Stimulated activated naive CD8-positive, alpha-beta T cell treated with anti-CD3 and anti-CD28 coated beads, Interleukin-15, Interleukin-2, amounts not matched to agents 100 ng/mL and 50 ng/mL, for 24 hours (primary cell): Measurements from ENCODE around the gene TNRC6C.

ENCODE experiments used
- H3K27ac Mint-ChIP-seq: one replicate; pipeline ENCODE4 v1.8.0; 2021; ENCODE audit warnings: mild to moderate bottlenecking, mixed read lengths
- H3K27me3 Mint-ChIP-seq: one replicate; pipeline ENCODE4 v1.8.0; 2021; ENCODE audit warnings: mixed read lengths
- H3K36me3 Mint-ChIP-seq: one replicate; pipeline ENCODE4 v1.8.0; 2021; ENCODE audit warnings: low read depth, mixed read lengths
- H3K4me1 Mint-ChIP-seq: one replicate; pipeline ENCODE4 v1.8.0; 2021; ENCODE audit warnings: low read depth, mixed read lengths
- H3K4me3 Mint-ChIP-seq: one replicate; pipeline ENCODE4 v1.8.0; 2021; ENCODE audit warnings: mild to moderate bottlenecking, mixed read lengths
- H3K9me3 Mint-ChIP-seq: one replicate; pipeline ENCODE4 v1.8.0; 2021; ENCODE audit warnings: mixed read lengths

The TNRC6C gene

DNA sequence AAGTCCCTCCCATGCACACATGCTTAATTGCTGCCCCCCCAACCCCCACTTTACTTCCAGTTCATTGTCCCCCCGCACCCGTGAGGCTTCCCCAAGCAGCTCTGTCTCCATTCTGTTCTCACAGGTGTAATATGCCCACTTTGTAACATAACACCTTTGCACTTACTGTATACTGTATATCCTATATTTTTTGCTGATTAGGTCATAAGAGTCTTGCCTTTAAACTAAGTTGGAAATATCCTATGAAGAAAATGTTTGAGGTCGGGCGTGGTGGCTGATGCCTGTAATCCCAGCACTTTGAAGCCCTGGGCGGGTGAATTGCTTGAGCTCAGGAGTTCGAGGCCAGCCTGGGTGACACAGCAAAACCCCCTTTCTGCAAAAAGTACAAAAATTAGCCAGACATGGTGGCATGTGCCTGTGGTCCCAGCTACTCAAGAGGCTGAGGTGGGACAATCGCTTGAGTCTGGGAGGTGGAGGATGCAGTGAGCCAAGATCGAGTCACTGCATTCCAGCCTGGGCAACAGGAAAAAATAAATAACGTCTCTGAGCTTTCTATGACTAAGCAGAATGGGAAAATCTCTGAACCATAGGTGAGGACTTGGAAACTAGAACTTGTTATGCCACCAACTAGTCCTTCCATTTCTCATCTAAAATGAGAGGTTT, 76.1 kb downstream of the TNRC6C start:
- peaks cover 9% of the 10 kb centered on the region for H3K4me1 Mint-ChIP-seq
- peak overlapping the region; percentile 17 for H3K27ac Mint-ChIP-seq
- no peak overlapping the region for H3K4me3 Mint-ChIP-seq
- H3K27me3 Mint-ChIP-seq: no peaks in the 10 kb centered on the region
- no peaks in the 10 kb centered on the region for H3K9me3 Mint-ChIP-seq
- H3K36me3 Mint-ChIP-seq: peaks cover 55% of the 10 kb centered on the region

DNA sequence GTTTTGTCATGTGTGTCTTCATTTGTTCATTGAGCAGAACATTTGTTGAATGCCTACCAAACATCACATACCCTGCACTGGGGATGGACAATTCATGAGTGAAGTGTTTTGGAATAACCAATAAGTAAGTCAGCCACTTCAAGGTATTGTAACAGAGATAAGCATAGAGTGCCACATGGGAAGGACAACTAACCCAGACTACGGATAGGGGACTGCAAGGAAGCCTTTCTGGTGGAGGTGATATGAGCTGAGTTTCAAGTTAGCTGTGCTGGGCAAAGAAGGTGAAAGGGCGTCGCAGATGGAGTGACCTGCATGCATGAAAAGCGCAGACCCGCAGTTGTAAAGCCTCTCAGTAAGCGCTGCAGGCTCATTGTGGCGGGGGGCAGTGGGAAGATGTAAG, 78.8 kb downstream of the TNRC6C start:
- Mint-ChIP-seq H3K36me3 (peaks cover 46% of the 10 kb centered on the region), H3K27ac (no peak overlapping the region), H3K27me3 (no peaks in the 10 kb centered on the region), H3K9me3 (no peaks in the 10 kb centered on the region), H3K4me3 (no peak overlapping the region), H3K4me1 (peaks cover 12% of the 10 kb centered on the region)

DNA sequence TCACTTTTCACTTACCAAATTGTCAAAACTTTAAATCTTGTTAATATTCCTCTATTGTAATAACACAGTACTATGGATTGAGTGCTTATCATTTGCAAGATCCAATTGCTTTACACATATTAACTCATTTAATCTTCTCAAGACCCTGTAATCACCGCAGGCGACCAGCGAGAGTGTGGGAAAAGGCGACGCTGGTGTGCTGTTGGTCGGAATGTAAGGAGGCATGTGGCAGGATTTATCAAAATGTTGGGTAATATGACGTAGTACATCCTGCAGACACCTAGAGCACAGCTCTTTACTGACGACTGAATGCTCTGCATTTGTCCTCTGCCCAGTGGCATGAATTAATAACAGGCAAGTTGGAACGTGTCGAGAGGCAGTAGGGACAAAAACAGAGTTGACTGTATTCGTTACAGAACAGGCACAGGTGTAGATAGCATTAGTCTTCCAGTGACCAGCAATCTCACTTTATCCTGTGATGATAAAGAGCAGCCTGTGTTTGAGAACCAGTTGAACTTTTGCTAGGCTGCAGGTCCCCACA, 80.3 kb downstream of the TNRC6C start:
- H3K36me3 Mint-ChIP-seq: peaks cover 49% of the 10 kb centered on the region
- H3K27ac Mint-ChIP-seq: no peak overlapping the region
- no peaks in the 10 kb centered on the region for H3K27me3 Mint-ChIP-seq

DNA sequence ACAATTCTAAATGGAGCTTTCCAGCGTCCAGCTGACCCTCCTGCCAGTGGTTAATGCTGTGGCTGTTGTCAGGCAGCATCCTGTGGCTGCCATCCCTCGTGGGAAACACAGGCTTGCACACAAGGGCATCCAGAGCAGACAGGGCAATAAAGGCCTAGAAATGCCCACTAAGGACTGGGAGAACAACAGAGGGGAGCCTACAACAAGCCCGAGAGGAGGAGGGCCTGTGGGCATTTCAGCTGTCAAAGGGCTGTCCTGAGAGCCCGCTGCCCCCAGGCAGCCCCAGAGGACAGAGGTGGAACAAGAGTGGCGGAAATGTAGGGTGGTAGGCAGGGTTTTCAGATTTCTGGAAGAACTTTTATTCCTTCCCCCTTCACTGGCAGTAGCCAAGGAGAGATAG, 81.1 kb downstream of the TNRC6C start:
- Mint-ChIP-seq H3K4me3 (no peak overlapping the region), H3K9me3 (no peaks in the 10 kb centered on the region), H3K36me3 (peaks cover 52% of the 10 kb centered on the region), H3K27me3 (no peaks in the 10 kb centered on the region), H3K4me1 (peaks cover 16% of the 10 kb centered on the region), H3K27ac (no peak overlapping the region)

More for the DNA sequence above, 80.3 kb downstream of the TNRC6C start:
- no peaks in the 10 kb centered on the region for H3K9me3 Mint-ChIP-seq
- H3K4me1 Mint-ChIP-seq: peaks cover 19% of the 10 kb centered on the region
- no peak overlapping the region for H3K4me3 Mint-ChIP-seq

DNA sequence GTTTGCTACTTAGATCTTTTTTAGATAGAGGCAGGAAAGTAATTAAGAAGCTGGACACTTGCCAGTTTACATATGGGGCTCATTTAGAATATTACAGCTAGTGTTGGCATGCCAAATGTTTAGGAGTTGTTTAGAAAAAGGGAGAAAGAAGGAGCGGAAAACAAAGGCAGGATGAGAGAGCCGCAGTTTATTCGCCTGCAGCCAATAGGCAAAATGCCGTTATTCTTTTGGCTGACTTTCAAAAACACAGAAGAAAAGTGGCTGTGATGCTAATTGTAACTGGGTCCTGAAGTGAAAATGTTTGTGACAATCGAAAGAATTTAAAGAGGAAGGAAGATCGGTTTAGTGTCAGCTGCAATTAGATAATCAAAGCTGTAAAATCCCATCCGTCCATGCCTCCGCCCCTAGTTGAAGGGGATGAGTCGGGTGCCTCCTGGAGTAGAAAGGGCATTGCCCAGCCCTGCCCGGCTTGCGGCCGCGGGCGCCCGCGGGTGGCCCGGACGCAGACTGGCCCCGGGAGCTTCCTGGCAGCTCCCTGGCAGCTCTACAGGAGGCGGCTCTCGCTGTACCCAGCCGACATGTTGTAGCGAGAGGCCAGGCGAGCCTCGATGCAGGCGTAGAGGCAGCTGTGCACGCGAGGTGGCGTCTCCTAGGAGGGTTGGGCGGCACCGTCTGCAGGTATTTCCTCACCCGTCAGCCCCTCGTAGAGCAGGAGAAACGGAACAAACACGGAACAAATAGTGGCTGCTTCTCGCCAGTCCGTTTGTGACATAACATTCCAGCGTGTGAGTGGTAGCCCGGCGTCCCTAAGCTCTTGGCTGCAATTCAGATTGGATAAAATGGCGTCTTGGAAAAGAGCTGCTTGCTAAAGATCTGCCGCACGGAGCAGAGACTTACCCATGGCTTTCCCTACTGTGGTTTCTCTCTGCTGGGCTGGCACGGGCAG, 82.2 kb downstream of the TNRC6C start:
- Mint-ChIP-seq H3K27me3 (no peaks in the 10 kb centered on the region), H3K27ac (peak overlapping the region; percentile 34), H3K36me3 (peaks cover 47% of the 10 kb centered on the region), H3K4me1 (peaks cover 15% of the 10 kb centered on the region), H3K9me3 (no peaks in the 10 kb centered on the region), H3K4me3 (peak overlapping the region; percentile 68)

DNA sequence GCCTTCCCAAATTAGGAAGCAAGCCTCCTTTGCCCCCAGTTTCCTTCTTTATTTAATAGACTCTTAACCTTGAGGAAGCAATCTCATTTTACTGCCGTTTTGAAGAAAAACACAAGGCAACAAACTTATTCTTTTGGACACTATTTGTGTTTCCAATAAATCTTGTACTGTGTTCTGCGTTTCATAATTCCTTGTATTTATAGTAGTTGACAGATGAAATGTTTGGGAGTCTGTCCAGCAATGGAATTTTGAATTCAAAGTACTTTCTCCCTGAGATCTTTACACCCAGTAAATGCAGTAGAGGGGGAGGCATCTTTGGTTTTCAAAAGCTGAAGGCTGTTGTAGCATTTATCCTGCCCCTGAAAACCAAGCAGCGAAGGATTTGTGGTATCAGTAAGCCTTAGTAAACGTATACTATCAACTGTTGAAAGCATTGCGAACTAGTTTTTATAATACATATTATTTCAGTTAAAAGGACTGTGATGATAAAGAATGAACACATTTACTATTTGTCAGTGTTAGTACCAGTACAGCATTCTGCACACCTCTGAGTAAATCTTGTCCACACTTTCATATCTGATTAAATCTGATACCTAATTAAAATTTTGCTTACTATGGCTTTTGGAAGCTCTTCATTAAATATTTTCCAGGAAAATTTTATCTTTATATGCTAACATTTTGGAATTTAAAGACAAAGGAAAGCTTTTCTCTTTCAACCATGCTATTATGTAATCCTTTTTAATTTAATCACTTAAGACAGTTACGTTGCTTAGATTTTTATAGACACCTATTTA, 83.1 kb downstream of the TNRC6C start:
- no peaks in the 10 kb centered on the region for H3K27me3 Mint-ChIP-seq
- peaks cover 42% of the 10 kb centered on the region for H3K36me3 Mint-ChIP-seq
- peak overlapping the region; percentile 68 for H3K4me3 Mint-ChIP-seq
- peaks cover 17% of the 10 kb centered on the region for H3K4me1 Mint-ChIP-seq
- no peaks in the 10 kb centered on the region for H3K9me3 Mint-ChIP-seq
- H3K27ac Mint-ChIP-seq: no peak overlapping the region

DNA sequence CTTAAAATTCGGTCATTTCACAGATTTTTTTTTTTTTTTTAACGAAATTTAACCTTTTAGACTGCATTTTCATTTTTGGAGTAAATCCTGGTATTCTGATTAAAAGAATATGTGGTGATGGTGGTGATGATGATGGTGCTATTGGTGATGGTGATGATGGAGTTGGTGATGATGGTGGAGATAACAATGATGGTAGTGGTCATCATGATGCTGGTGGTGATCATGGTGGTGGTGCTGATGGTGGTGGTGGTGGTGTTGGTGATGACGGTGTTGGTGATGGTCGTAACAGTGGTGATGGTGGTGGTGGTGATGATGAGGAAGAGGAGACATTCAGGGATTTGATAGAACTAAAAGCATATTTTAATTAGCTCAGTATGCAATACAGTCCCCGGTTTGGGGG, 84.0 kb downstream of the TNRC6C start:
- Mint-ChIP-seq H3K4me3 (no peak overlapping the region), H3K27me3 (no peaks in the 10 kb centered on the region), H3K27ac (peak overlapping the region; percentile 78), H3K4me1 (peaks cover 19% of the 10 kb centered on the region), H3K9me3 (no peaks in the 10 kb centered on the region), H3K36me3 (peaks cover 39% of the 10 kb centered on the region)

DNA sequence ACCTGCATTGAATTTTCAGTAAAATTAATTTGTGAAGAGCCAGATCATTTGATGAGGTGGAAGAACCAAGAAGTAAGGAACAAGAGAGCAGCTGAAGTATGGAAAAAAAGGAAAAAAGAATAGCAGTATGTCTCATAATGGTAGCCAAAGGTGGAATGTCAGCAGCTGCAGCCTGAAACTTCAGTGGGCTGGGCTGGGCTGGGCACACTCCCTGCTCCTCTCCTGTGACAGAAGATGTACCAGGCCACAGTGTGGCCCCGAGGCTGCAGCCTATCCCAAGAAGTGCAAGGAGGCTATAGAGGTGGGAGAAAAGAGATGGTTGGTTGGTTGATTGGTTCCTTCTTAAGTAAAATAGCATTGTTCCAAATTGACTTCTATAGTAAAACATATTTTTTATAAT, 84.5 kb downstream of the TNRC6C start:
- Mint-ChIP-seq H3K4me3 (no peak overlapping the region), H3K36me3 (peaks cover 36% of the 10 kb centered on the region), H3K27me3 (no peaks in the 10 kb centered on the region), H3K27ac (no peak overlapping the region), H3K4me1 (peaks cover 19% of the 10 kb centered on the region), H3K9me3 (no peaks in the 10 kb centered on the region)

DNA sequence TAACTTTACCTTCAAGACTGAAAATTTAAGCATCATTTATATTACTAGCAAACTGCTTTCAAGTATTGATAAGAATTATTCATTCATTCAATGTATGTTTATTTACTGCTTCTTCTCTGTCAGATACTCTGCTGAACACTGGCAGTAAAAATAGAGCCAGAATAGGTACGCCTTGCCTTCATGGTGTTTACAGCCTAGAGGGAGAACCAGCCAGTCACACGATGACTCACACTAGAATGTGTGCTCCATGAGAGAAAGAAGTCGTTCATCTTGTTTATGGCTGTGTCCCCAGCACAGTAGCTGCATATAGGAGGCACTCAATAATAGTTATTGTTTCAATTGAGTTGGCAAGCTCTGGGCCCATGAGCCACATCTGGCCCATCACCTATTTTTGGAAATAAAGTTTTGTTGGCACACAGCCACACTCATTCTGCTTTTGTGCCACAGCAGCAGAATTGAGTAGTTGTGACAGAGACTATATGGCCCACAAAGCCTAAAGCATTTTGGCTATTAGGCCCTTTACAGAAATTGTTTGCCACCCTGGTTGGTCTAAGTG, 85.9 kb downstream of the TNRC6C start:
- H3K27ac Mint-ChIP-seq: no peak overlapping the region
- no peak overlapping the region for H3K4me3 Mint-ChIP-seq
- H3K27me3 Mint-ChIP-seq: no peaks in the 10 kb centered on the region
- H3K9me3 Mint-ChIP-seq: no peaks in the 10 kb centered on the region
- peaks cover 19% of the 10 kb centered on the region for H3K4me1 Mint-ChIP-seq
- peaks cover 42% of the 10 kb centered on the region for H3K36me3 Mint-ChIP-seq

DNA sequence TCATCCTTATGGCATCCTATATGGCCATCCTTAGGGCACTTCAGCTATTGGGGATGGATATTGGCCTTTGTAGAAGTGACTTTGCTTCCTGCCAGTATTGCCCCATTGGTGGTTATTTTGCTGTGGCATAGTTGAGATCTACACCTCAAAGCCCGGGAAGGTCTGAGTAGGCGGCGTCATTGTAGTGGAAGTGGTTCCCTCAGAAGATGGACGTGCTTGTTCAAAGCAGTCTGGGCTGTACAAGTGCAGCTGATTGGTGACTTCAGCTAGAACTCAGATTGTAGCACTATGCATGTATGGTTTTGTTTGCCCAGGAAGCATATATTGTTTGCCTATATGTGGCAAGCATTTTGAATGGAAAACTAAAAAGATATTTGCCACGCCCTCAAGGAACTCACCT, 86.8 kb downstream of the TNRC6C start:
- Mint-ChIP-seq H3K4me3 (no peak overlapping the region), H3K27me3 (no peaks in the 10 kb centered on the region), H3K36me3 (peaks cover 52% of the 10 kb centered on the region), H3K4me1 (peaks cover 19% of the 10 kb centered on the region), H3K9me3 (no peaks in the 10 kb centered on the region), H3K27ac (no peak overlapping the region)

DNA sequence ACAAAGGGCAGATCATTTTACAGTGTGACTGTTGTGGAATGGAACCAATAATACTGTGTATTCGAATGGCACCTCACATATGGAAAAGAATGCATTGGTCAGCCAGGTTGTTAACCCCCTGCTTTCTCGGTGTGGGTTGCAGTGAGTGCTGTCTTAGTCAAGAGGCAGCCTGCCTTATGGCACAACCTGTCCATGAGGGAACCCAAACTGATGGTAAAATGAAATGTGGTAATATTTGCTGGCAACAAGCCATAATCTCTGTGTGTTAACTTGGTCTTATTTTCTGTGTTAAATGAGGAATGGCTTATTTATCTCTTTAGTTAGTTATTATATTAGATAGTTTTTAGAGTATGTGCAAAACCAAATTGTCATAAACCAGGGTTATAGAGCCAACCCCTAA, 88.4 kb downstream of the TNRC6C start:
- Mint-ChIP-seq H3K27me3 (no peaks in the 10 kb centered on the region), H3K9me3 (no peaks in the 10 kb centered on the region), H3K4me3 (no peak overlapping the region), H3K27ac (no peak overlapping the region), H3K4me1 (peaks cover 15% of the 10 kb centered on the region), H3K36me3 (peaks cover 65% of the 10 kb centered on the region)

DNA sequence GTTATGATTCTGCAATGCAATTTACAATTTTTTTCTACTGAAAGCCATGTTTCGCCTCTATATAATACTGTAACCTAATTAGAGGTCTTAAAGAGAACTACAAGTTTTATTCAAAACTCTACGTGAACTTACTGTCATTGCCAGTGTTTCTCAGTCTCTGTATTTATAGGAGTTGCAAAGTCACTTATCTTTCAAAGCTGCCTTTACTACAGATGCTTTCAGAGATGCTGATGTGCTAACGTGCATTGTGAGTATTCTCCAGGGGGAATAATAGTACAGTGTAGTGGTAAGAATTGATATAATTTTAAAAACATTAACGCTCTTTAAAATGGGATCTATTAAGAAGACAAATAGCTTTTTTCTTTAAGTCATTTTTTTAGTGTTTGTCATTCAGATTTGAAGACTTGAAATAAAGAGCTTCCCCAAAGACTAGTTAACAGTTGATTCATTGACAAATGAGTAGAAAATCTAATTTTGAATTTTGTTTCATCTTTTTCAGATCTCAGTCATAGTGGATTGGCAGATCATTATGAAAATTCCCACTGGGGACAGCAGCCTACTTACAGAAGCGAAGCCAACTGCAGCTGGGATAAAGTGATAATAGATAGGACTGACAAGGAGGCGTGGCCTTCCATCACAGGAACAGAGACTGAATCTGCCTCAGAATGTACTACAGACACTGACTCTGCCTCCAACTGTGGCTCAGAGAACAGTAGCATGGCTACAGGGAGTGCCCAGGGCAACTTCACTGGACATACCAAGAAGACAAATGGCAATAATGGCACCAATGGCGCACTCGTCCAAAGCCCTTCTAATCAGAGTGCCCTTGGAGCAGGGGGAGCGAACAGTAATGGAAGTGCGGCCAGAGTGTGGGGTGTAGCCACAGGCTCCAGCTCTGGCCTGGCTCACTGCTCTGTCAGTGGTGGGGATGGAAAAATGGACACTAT, 90.1 kb downstream of the TNRC6C start:
- Mint-ChIP-seq H3K4me3 (no peak overlapping the region), H3K4me1 (peaks cover 11% of the 10 kb centered on the region), H3K27ac (no peak overlapping the region), H3K36me3 (peaks cover 57% of the 10 kb centered on the region), H3K9me3 (no peaks in the 10 kb centered on the region), H3K27me3 (no peaks in the 10 kb centered on the region)

DNA sequence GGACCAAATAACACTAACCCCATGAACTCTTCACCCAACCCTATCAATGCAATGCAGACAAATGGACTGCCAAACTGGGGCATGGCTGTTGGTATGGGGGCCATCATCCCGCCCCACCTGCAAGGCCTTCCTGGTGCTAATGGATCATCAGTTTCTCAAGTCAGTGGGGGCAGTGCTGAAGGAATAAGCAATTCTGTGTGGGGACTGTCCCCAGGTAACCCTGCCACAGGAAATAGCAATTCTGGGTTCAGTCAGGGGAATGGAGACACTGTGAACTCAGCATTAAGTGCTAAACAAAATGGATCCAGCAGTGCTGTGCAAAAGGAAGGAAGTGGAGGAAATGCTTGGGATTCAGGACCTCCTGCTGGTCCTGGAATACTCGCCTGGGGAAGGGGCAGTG, 91.1 kb downstream of the TNRC6C start:
- Mint-ChIP-seq H3K4me3 (no peak overlapping the region), H3K36me3 (peaks cover 47% of the 10 kb centered on the region), H3K27ac (no peak overlapping the region), H3K27me3 (no peaks in the 10 kb centered on the region), H3K4me1 (peaks cover 9% of the 10 kb centered on the region), H3K9me3 (no peaks in the 10 kb centered on the region)
